ENCODE measurements around the gene RASAL3. TPM values are rescaled to one million over a fixed set of nuclear protein-coding genes. Genes with fewer than 3 reads are reported as not detected.

The RASAL3 gene
- total RNA-seq, 1 donor from 2014 or later = not detected

GRCh38 chr19:15466851-15467733 lies 2.7 kb upstream of the RASAL3 start:
- no peak for DNase-seq
- Mint-ChIP-seq H3K27me3 (ENCODE audit: unreplicated experiment) (peaks cover 25% of the 10 kb centered on the region), H3K36me3 (ENCODE audit: unreplicated experiment) (no peaks in the 10 kb centered on the region), H3K4me1 (ENCODE audit: low read depth, unreplicated experiment) (no peaks in the 10 kb centered on the region), H3K4me3 (ENCODE audit: unreplicated experiment) (no peak overlapping the region), H3K9me3 (ENCODE audit: unreplicated experiment) (peaks cover 2% of the 10 kb centered on the region), H3K27ac (ENCODE audit: unreplicated experiment) (no peak overlapping the region)
- no peak for TF ChIP-seq CTCF (IDR thresholded peaks at IDR 0.05; ENCODE audit: partially characterized antibody, unreplicated experiment)

GRCh38 chr19:15463861-15464371 lies 428 bp downstream of the RASAL3 start:
- Mint-ChIP-seq H3K4me3 (ENCODE audit: unreplicated experiment) (no peak overlapping the region), H3K27ac (ENCODE audit: unreplicated experiment) (no peak overlapping the region), H3K36me3 (ENCODE audit: unreplicated experiment) (no peaks in the 10 kb centered on the region), H3K27me3 (ENCODE audit: unreplicated experiment) (peaks cover 31% of the 10 kb centered on the region), H3K4me1 (ENCODE audit: low read depth, unreplicated experiment) (no peaks in the 10 kb centered on the region), H3K9me3 (ENCODE audit: unreplicated experiment) (no peaks in the 10 kb centered on the region)
- TF ChIP-seq CTCF (IDR thresholded peaks at IDR 0.05; ENCODE audit: partially characterized antibody, unreplicated experiment) = no peak
- no peak for DNase-seq

DNA sequence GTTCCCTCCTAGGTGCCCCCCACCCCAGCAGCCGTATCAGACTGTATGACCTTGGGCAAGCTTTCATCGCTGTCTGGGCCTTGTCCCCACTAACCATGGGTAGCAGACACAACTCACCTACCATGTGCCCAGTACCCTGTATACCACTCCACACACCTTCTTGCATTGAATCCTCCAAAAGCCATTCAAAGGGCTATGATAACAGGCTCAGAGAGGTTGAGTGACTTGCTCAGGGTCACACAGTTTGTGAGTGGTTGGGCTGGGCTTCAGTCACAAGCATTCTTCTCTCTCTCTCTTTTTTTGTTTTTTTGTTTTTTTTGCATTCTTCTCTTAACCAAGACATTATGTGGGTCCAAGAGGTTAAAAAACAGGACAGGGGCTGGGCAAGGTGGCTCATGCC lies 2.6 kb downstream of the RASAL3 start:
- TF ChIP-seq CTCF (IDR thresholded peaks at IDR 0.05; ENCODE audit: partially characterized antibody, unreplicated experiment) = no peak
- no peaks in the 10 kb centered on the region for H3K36me3 Mint-ChIP-seq (ENCODE audit: unreplicated experiment)
- DNase-seq = no peak
- H3K4me1 Mint-ChIP-seq (ENCODE audit: low read depth, unreplicated experiment) = no peaks in the 10 kb centered on the region
- H3K27me3 Mint-ChIP-seq (ENCODE audit: unreplicated experiment) = peaks cover 18% of the 10 kb centered on the region
- no peak overlapping the region for H3K4me3 Mint-ChIP-seq (ENCODE audit: unreplicated experiment)
- no peaks in the 10 kb centered on the region for H3K9me3 Mint-ChIP-seq (ENCODE audit: unreplicated experiment)
- no peak overlapping the region for H3K27ac Mint-ChIP-seq (ENCODE audit: unreplicated experiment)

- Mint-ChIP-seq H3K36me3 (ENCODE audit: unreplicated experiment) (peaks cover 5% of the 10 kb centered on the region), H3K9me3 (ENCODE audit: unreplicated experiment) (peaks cover 9% of the 10 kb centered on the region), H3K27me3 (ENCODE audit: unreplicated experiment) (peaks cover 34% of the 10 kb centered on the region), H3K4me1 (ENCODE audit: low read depth, unreplicated experiment) (no peaks in the 10 kb centered on the region), H3K4me3 (ENCODE audit: unreplicated experiment) (no peak overlapping the region), H3K27ac (ENCODE audit: unreplicated experiment) (no peak overlapping the region)
- DNase-seq = no peak
- TF ChIP-seq CTCF (IDR thresholded peaks at IDR 0.05; ENCODE audit: partially characterized antibody, unreplicated experiment) = no peak
Measured at GRCh38 chr19:15457701-15458484, 6.5 kb downstream of the RASAL3 start.
